Measurements from ENCODE around the gene FCRL1.

FCRL1 gene

GRCh38 chr1:157819896-157820295, at the start of gene FCRL1:
Gene FCRL1, minus strand, starts transcription at chr1:157820120. Its CDS starts 83 bp downstream, at chr1:157820037.
- DNase-seq (ENCODE audit: low read depth in 2 of 2) = no peak

GRCh38 chr1:157868654-157869053, 48.7 kb upstream of the FCRL1 start:
- no peak for DNase-seq (ENCODE audit: low read depth in 2 of 2)

GRCh38 chr1:157862114-157863070, 42.5 kb upstream of the FCRL1 start:
- DNase-seq (ENCODE audit: low read depth in 2 of 2) = no peak

- no peak for DNase-seq (ENCODE audit: low read depth in 2 of 2)
Observed at GRCh38 chr1:157856538-157856937, 36.6 kb upstream of the FCRL1 start.

GRCh38 chr1:157852476-157852875, 32.6 kb upstream of the FCRL1 start:
- no peak for DNase-seq (ENCODE audit: low read depth in 2 of 2)

- no peak for DNase-seq (ENCODE audit: low read depth in 2 of 2)
Observed at GRCh38 chr1:157849229-157849875, 29.4 kb upstream of the FCRL1 start.

GRCh38 chr1:157844089-157844830, 24.3 kb upstream of the FCRL1 start:
- no peak for DNase-seq (ENCODE audit: low read depth in 2 of 2)

GRCh38 chr1:157842939-157843338, 23.0 kb upstream of the FCRL1 start:
- no peak for DNase-seq (ENCODE audit: low read depth in 2 of 2)

GRCh38 chr1:157841708-157842107, 21.8 kb upstream of the FCRL1 start, which contains the start of gene CD5L:
Gene CD5L, minus strand, starts transcription at chr1:157841808. Its CDS starts 107 bp downstream, at chr1:157841701.
- no peak for DNase-seq (ENCODE audit: low read depth in 2 of 2)

GRCh38 chr1:157838966-157839365, 19.0 kb upstream of the FCRL1 start:
- DNase-seq (ENCODE audit: low read depth in 2 of 2) = no peak

- DNase-seq (ENCODE audit: low read depth in 2 of 2) = no peak
Observed at GRCh38 chr1:157834430-157834829, 14.5 kb upstream of the FCRL1 start.

GRCh38 chr1:157833145-157833544, 13.2 kb upstream of the FCRL1 start:
- no peak for DNase-seq (ENCODE audit: low read depth in 2 of 2)

GRCh38 chr1:157831968-157832626, 12.2 kb upstream of the FCRL1 start:
- DNase-seq (ENCODE audit: low read depth in 2 of 2) = no peak

- DNase-seq (ENCODE audit: low read depth in 2 of 2) = no peak
Observed at GRCh38 chr1:157830887-157831286, 11.0 kb upstream of the FCRL1 start.

GRCh38 chr1:157829711-157830110, 9.8 kb upstream of the FCRL1 start:
- DNase-seq (ENCODE audit: low read depth in 2 of 2) = no peak

- no peak for DNase-seq (ENCODE audit: low read depth in 2 of 2)
Observed at GRCh38 chr1:157829210-157829609, 9.3 kb upstream of the FCRL1 start.

GRCh38 chr1:157820299-157820698, 379 bp upstream of the FCRL1 start:
- DNase-seq (ENCODE audit: low read depth in 2 of 2) = no peak

GRCh38 chr1:157819215-157819614, 705 bp downstream of the FCRL1 start:
- DNase-seq (ENCODE audit: low read depth in 2 of 2) = no peak

GRCh38 chr1:157813269-157813668, 6.7 kb downstream of the FCRL1 start:
- no peak for DNase-seq (ENCODE audit: low read depth in 2 of 2)

GRCh38 chr1:157806431-157807149, 13.3 kb downstream of the FCRL1 start:
- DNase-seq (ENCODE audit: low read depth in 2 of 2) = no peak

- no peak for DNase-seq (ENCODE audit: low read depth in 2 of 2)
Observed at GRCh38 chr1:157803851-157804250, 16.1 kb downstream of the FCRL1 start.

Measured in stimulated activated CD4-positive, alpha-beta T cell treated with anti-CD3 and anti-CD28 coated beads, Interleukin-1b, Interleukin-23, amount 100 ng/mL, for 4 hours (primary cell).